Suppressor macrophage (primary cell): ENCODE data around the gene NPTX1.

Experiments
- DNase-seq, 4 experiments: peaks; one replicate each; pipeline ENCODE4 v3.0.0-alpha.2; 2020 to 2022

Gene NPTX1

GRCh38 chr17:80478487-80479245 lies 2.3 kb upstream of the NPTX1 start:
- DNase-seq = no peak

GRCh38 chr17:80477647-80478478 lies 1.5 kb upstream of the NPTX1 start:
- DNase-seq = peak in 3 of 4 experiments; percentile 29 to 63 (median 45)

GRCh38 chr17:80476877-80477646 lies 655 bp upstream of the NPTX1 start:
- peak in 1 of 4 experiments; percentile 40 for DNase-seq

GRCh38 chr17:80474961-80475909 lies 1.2 kb downstream of the NPTX1 start:
- DNase-seq = peak in 1 of 4 experiments; percentile 25

GRCh38 chr17:80474231-80474960 lies 2.0 kb downstream of the NPTX1 start:
- DNase-seq = peak in 2 of 4 experiments; percentile 24 to 39

- DNase-seq = no peak
Measured at GRCh38 chr17:80473701-80474100, 2.7 kb downstream of the NPTX1 start.

GRCh38 chr17:80472996-80473395 lies 3.4 kb downstream of the NPTX1 start:
- no peak for DNase-seq

- no peak for DNase-seq
Measured at GRCh38 chr17:80471922-80472321, 4.5 kb downstream of the NPTX1 start.

- DNase-seq = no peak
Measured at GRCh38 chr17:80470603-80471002, 5.8 kb downstream of the NPTX1 start.

GRCh38 chr17:80469667-80470066 lies 6.7 kb downstream of the NPTX1 start:
- no peak for DNase-seq

GRCh38 chr17:80468781-80469493 lies 7.5 kb downstream of the NPTX1 start:
- no peak for DNase-seq

- no peak for DNase-seq
Measured at GRCh38 chr17:80468242-80468641, 8.2 kb downstream of the NPTX1 start.

- no peak for DNase-seq
Measured at GRCh38 chr17:80466188-80466705, 10.2 kb downstream of the NPTX1 start.

GRCh38 chr17:80465327-80465974 lies 11.0 kb downstream of the NPTX1 start:
- DNase-seq = no peak

GRCh38 chr17:80464486-80464885 lies 11.9 kb downstream of the NPTX1 start:
- DNase-seq = no peak

GRCh38 chr17:80463784-80464400 lies 12.5 kb downstream of the NPTX1 start:
- no peak for DNase-seq

- DNase-seq = no peak
Measured at GRCh38 chr17:80461528-80462160, 14.8 kb downstream of the NPTX1 start.

GRCh38 chr17:80460429-80460834 lies 16.0 kb downstream of the NPTX1 start:
- DNase-seq = no peak

GRCh38 chr17:80459234-80459633 lies 17.2 kb downstream of the NPTX1 start:
- no peak for DNase-seq
